ENCODE data around the gene ZNF260.
A peak's percentile ranks its signal among the peaks of the same experiment; 100 is the strongest.
"Not testable (repeated sequence)": the region's sequence is repeated elsewhere in the genome, so short reads cannot be mapped to it uniquely, and the experiment has no call there.

The ZNF260 gene

GRCh38 chr19:36528194-36528920 lies at the start of gene ZNF260:
ZNF260 (minus strand) TSS chr19:36528271; CDS start chr19:36515238, 13,033 bp downstream.
- DNase-seq: peak; percentile 96

- no peak for DNase-seq
Observed at GRCh38 chr19:36577271-36577996, 49.4 kb upstream of the ZNF260 start.

GRCh38 chr19:36574741-36575140 lies 46.7 kb upstream of the ZNF260 start:
- peak in 1 of 2 donors; percentile 4 for DNase-seq

- DNase-seq: no peak
Observed at GRCh38 chr19:36573895-36574720, 46.0 kb upstream of the ZNF260 start.

- DNase-seq: peak; percentile 91 to 92
Observed at GRCh38 chr19:36573020-36573894, 45.2 kb upstream of the ZNF260 start, which contains the start of gene ZNF529. ZNF529 (minus strand) TSS chr19:36573292; CDS start chr19:36572346, 946 bp downstream.

GRCh38 chr19:36572593-36573019 lies 44.5 kb upstream of the ZNF260 start:
- DNase-seq: no peak

GRCh38 chr19:36564391-36564790 lies 36.3 kb upstream of the ZNF260 start:
- no peak for DNase-seq

GRCh38 chr19:36547001-36547732 lies 19.1 kb upstream of the ZNF260 start:
- DNase-seq: no peak

GRCh38 chr19:36528921-36529518 lies 949 bp upstream of the ZNF260 start:
- peak; percentile 30 to 45 for DNase-seq

- no peak for DNase-seq
Observed at GRCh38 chr19:36527873-36528193, 238 bp downstream of the ZNF260 start.

- no peak for DNase-seq
Observed at GRCh38 chr19:36527341-36527740, 730 bp downstream of the ZNF260 start.

GRCh38 chr19:36526581-36526980 lies 1.5 kb downstream of the ZNF260 start:
- DNase-seq: no peak

- DNase-seq: no peak
Observed at GRCh38 chr19:36524617-36525016, 3.5 kb downstream of the ZNF260 start.

- no peak for DNase-seq
Observed at GRCh38 chr19:36514012-36514612, 14.0 kb downstream of the ZNF260 start.

GRCh38 chr19:36508325-36508724 lies 19.7 kb downstream of the ZNF260 start:
- no peak for DNase-seq

- DNase-seq: no peak
Observed at GRCh38 chr19:36501973-36502372, 26.1 kb downstream of the ZNF260 start.

- DNase-seq: no peak
Observed at GRCh38 chr19:36497001-36497400, 31.1 kb downstream of the ZNF260 start.

- DNase-seq: peak; percentile 34 to 57
Observed at GRCh38 chr19:36492689-36493453, 35.2 kb downstream of the ZNF260 start.

- not testable (repeated sequence) for DNase-seq
Observed at GRCh38 chr19:36490846-36491245, 37.2 kb downstream of the ZNF260 start.

- DNase-seq: peak; percentile 85 to 88
Observed at GRCh38 chr19:36489920-36490415, 38.1 kb downstream of the ZNF260 start.

All from CD4-positive, alpha-beta T cell treated with Interleukin-4 for 1 hour (primary cell).